ENCODE measurements around the gene MS4A10. TPM values are rescaled to one million over a fixed set of nuclear protein-coding genes. Genes with fewer than 3 reads are reported as not detected.

Gene MS4A10
- total RNA-seq, 2 donors from 2014 or later, result 0.45 TPM; not detected in 1

GRCh38 chr11:60781286-60781980, 3.7 kb upstream of the MS4A10 start:
- WGBS, result 82% methylated on average over 7 of the region's 7 CpGs
- intact Hi-C loops (cut with DNase I), result no loop called here
- Histone ChIP-seq H3K9me3 (no peaks in the 10 kb centered on the region), H3K4me1 (replicated peaks) (no peaks in the 10 kb centered on the region), H3K27me3 (replicated peaks; ENCODE audit: insufficient read depth) (no peaks in the 10 kb centered on the region), H3K36me3 (no peaks in the 10 kb centered on the region), H3K27ac (no peak overlapping the region), H3K4me3 (no peak overlapping the region)
- no peak for TF ChIP-seq CTCF (IDR thresholded peaks at IDR 0.05)
- TF ChIP-seq POLR2AphosphoS5 (IDR thresholded peaks at IDR 0.05), result no peak
- TF ChIP-seq POLR2A (IDR thresholded peaks at IDR 0.05), result no peak
- no peak for DNase-seq (ENCODE audit: low spot score)

GRCh38 chr11:60781981-60782316, 3.2 kb upstream of the MS4A10 start:
- DNase-seq (ENCODE audit: low spot score), result no peak

GRCh38 chr11:60782393-60783140, 2.6 kb upstream of the MS4A10 start:
- Histone ChIP-seq H3K4me3 (no peak overlapping the region), H3K9me3 (no peaks in the 10 kb centered on the region), H3K27me3 (replicated peaks; ENCODE audit: insufficient read depth) (no peaks in the 10 kb centered on the region), H3K27ac (no peak overlapping the region), H3K4me1 (replicated peaks) (no peaks in the 10 kb centered on the region), H3K36me3 (no peaks in the 10 kb centered on the region)
- intact Hi-C loops (cut with DNase I), result no loop called here
- no peak for TF ChIP-seq POLR2AphosphoS5 (IDR thresholded peaks at IDR 0.05)
- TF ChIP-seq CTCF (IDR thresholded peaks at IDR 0.05), result no peak
- no peak for TF ChIP-seq POLR2A (IDR thresholded peaks at IDR 0.05)
- 77% methylated on average over 12 of the region's 12 CpGs for WGBS
- DNase-seq (ENCODE audit: low spot score), result no peak

More at GRCh38 chr11:60781981-60782316, 3.2 kb upstream of the MS4A10 start:
- Histone ChIP-seq H3K9me3 (no peaks in the 10 kb centered on the region), H3K4me3 (no peak overlapping the region), H3K4me1 (replicated peaks) (no peaks in the 10 kb centered on the region), H3K27ac (no peak overlapping the region), H3K27me3 (replicated peaks; ENCODE audit: insufficient read depth) (no peaks in the 10 kb centered on the region), H3K36me3 (no peaks in the 10 kb centered on the region)
- intact Hi-C loops (cut with DNase I), result no loop called here
- TF ChIP-seq CTCF (IDR thresholded peaks at IDR 0.05) (no peak), POLR2AphosphoS5 (IDR thresholded peaks at IDR 0.05) (no peak), POLR2A (IDR thresholded peaks at IDR 0.05) (no peak)
- 99% methylated on average over 4 of the region's 4 CpGs for WGBS

- H3K4me1 ChIP-seq (replicated peaks), result no peaks in the 10 kb centered on the region
- TF ChIP-seq POLR2AphosphoS5 (IDR thresholded peaks at IDR 0.05), result no peak
- no peak for TF ChIP-seq CTCF (IDR thresholded peaks at IDR 0.05)
- no peak for TF ChIP-seq POLR2A (IDR thresholded peaks at IDR 0.05)
- H3K27me3 ChIP-seq (replicated peaks; ENCODE audit: insufficient read depth), result no peaks in the 10 kb centered on the region
- no peak overlapping the region for H3K4me3 ChIP-seq
- WGBS, result 96% methylated on average over 8 of the region's 8 CpGs
- DNase-seq (ENCODE audit: low spot score), result no peak
- intact Hi-C loops (cut with DNase I), result no loop called here
- no peaks in the 10 kb centered on the region for H3K9me3 ChIP-seq
- no peak overlapping the region for H3K27ac ChIP-seq
- H3K36me3 ChIP-seq, result no peaks in the 10 kb centered on the region
Observed at GRCh38 chr11:60783141-60783484, 2.0 kb upstream of the MS4A10 start.

- Histone ChIP-seq H3K4me1 (replicated peaks) (no peaks in the 10 kb centered on the region), H3K36me3 (no peaks in the 10 kb centered on the region), H3K27ac (no peak overlapping the region), H3K9me3 (no peaks in the 10 kb centered on the region), H3K27me3 (replicated peaks; ENCODE audit: insufficient read depth) (no peaks in the 10 kb centered on the region), H3K4me3 (no peak overlapping the region)
- DNase-seq (ENCODE audit: low spot score), result no peak
- intact Hi-C loops (cut with DNase I), result no loop called here
- 98% methylated on average over 7 of the region's 7 CpGs for WGBS
- no peak for TF ChIP-seq POLR2AphosphoS5 (IDR thresholded peaks at IDR 0.05)
- no peak for TF ChIP-seq CTCF (IDR thresholded peaks at IDR 0.05)
- no peak for TF ChIP-seq POLR2A (IDR thresholded peaks at IDR 0.05)
Observed at GRCh38 chr11:60783911-60784310, 1.2 kb upstream of the MS4A10 start.
